ENCODE data around the gene SMARCA2.
A peak's percentile ranks its signal among the peaks of the same experiment; 100 is the strongest.

Gene SMARCA2

GRCh38 chr9:2024888-2025782 is 10.0 kb downstream of the SMARCA2 start:
- H3K27ac ChIP-seq: peak overlapping the region; percentile 43 to 67

GRCh38 chr9:2026220-2026997 is 11.3 kb downstream of the SMARCA2 start:
- Histone ChIP-seq H3K4me1 (peaks cover 0 to 94% (median 56%) of the 10 kb centered on the region in 4 donors), H3K4me3 (no peak overlapping the region), H3K27me3 (no peaks in the 10 kb centered on the region), H3K36me3 (no peaks in the 10 kb centered on the region), H3K9me3 (no peaks in the 10 kb centered on the region), H3K27ac (peak overlapping the region in 1 of 2 donors; percentile 67)
- intact Hi-C loops (cut with DNase I; ENCODE audit: low total_unique reads): no loop called here
- no peak for DNase-seq
- no peak for TF ChIP-seq CTCF (IDR thresholded peaks at IDR 0.05)

More at GRCh38 chr9:2024888-2025782, 10.0 kb downstream of the SMARCA2 start:
- Histone ChIP-seq H3K9me3 (no peaks in the 10 kb centered on the region), H3K4me1 (peaks cover 0 to 97% (median 60%) of the 10 kb centered on the region in 4 donors), H3K36me3 (no peaks in the 10 kb centered on the region), H3K27me3 (no peaks in the 10 kb centered on the region), H3K4me3 (peak overlapping the region in 1 of 2 donors; percentile 17)
- intact Hi-C loops (cut with DNase I; ENCODE audit: low total_unique reads): no loop called here
- no peak for TF ChIP-seq CTCF (IDR thresholded peaks at IDR 0.05)
- DNase-seq: no peak

- H3K9me3 ChIP-seq: no peaks in the 10 kb centered on the region
- no peak overlapping the region for H3K4me3 ChIP-seq
- no peak for DNase-seq
- H3K27me3 ChIP-seq: no peaks in the 10 kb centered on the region
- H3K4me1 ChIP-seq: peaks cover 0 to 93% (median 51%) of the 10 kb centered on the region in 4 donors
- no peak for TF ChIP-seq CTCF (IDR thresholded peaks at IDR 0.05)
- H3K27ac ChIP-seq: no peak overlapping the region
- peaks cover under 1 to 2% (median 2%) of the 10 kb centered on the region in 3 donors for H3K36me3 ChIP-seq
- intact Hi-C loops (cut with DNase I; ENCODE audit: low total_unique reads): no loop called here
Observed at GRCh38 chr9:2027543-2028160, 12.5 kb downstream of the SMARCA2 start.

- peaks cover 0 to 80% (median 39%) of the 10 kb centered on the region in 4 donors for H3K4me1 ChIP-seq
Observed at GRCh38 chr9:2028888-2029287, 13.7 kb downstream of the SMARCA2 start.

More at GRCh38 chr9:2028888-2029287, 13.7 kb downstream of the SMARCA2 start:
- no peak for DNase-seq
- no peaks in the 10 kb centered on the region for H3K27me3 ChIP-seq
- intact Hi-C loops (cut with DNase I; ENCODE audit: low total_unique reads): no loop called here
- TF ChIP-seq CTCF (IDR thresholded peaks at IDR 0.05): no peak
- no peak overlapping the region for H3K4me3 ChIP-seq
- peaks cover 13 to 15% (median 14%) of the 10 kb centered on the region in 3 donors for H3K36me3 ChIP-seq
- no peak overlapping the region for H3K27ac ChIP-seq
- no peaks in the 10 kb centered on the region for H3K9me3 ChIP-seq
